ENCODE measurements around the gene SCN2A.

DNA sequence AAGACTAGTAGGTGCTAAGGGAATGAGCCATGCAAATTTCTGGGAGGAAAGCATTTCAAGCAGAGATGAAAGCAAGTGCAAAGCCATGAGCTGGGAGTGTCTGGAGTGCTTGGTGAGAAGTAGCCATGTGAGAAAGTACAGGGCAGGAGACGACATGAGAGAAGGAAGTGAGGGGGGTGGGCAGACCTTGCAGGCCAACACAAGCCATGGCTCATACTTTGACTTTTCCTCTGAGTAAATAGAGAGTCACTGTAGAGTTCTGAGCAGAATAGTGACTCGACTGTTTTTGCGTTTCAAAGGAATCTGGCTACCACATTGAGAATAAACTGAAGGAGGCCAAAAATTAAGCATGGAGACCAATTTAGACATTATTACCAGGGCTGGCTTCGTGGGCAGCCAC is 42.2 kb downstream of the SCN2A start:
- TF ChIP-seq, protein P1, sequence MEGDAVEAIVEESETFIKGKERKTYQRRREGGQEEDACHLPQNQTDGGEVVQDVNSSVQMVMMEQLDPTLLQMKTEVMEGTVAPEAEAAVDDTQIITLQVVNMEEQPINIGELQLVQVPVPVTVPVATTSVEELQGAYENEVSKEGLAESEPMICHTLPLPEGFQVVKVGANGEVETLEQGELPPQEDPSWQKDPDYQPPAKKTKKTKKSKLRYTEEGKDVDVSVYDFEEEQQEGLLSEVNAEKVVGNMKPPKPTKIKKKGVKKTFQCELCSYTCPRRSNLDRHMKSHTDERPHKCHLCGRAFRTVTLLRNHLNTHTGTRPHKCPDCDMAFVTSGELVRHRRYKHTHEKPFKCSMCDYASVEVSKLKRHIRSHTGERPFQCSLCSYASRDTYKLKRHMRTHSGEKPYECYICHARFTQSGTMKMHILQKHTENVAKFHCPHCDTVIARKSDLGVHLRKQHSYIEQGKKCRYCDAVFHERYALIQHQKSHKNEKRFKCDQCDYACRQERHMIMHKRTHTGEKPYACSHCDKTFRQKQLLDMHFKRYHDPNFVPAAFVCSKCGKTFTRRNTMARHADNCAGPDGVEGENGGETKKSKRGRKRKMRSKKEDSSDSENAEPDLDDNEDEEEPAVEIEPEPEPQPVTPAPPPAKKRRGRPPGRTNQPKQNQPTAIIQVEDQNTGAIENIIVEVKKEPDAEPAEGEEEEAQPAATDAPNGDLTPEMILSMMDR (IDR thresholded peaks at IDR 0.05): no peak
- no peak for TF ChIP-seq POLR2A (IDR thresholded peaks at IDR 0.05)

Data from body of pancreas (tissue), 4 donors.